ENCODE measurements around the gene TM9SF1.
"Not testable (repeated sequence)": the region's sequence is repeated elsewhere in the genome, so short reads cannot be mapped to it uniquely, and the experiment has no call there.

Gene TM9SF1

GRCh38 chr14:24204163-24205146 lies 9.2 kb upstream of the TM9SF1 start:
- no peak overlapping the region for H3K4me3 ChIP-seq (ENCODE audit: low read depth, low read length)
- DNase-seq (ENCODE audit: low read depth): no peak

GRCh38 chr14:24203249-24203886 lies 8.1 kb upstream of the TM9SF1 start:
- DNase-seq (ENCODE audit: low read depth); H3K4me3 ChIP-seq (ENCODE audit: low read depth, low read length): not testable (repeated sequence)

DNA sequence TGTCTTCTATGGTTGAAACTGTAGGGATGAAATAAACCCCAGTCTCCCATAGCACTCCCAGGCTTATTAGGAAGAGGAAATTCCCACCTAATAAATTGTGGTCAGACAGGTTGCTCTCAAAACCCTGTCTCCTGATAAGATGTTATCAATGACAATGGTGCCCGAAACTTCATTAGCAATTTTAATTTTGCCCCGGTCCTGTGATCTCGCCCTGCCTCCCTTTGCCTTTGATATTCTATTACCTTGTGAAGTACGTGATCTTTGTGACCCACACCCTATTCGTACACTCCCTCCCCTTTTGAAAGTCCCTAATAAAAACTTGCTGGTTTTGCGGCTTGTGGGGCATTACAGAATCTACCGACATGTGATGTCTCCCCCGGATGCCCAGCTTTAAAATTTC lies 7.3 kb upstream of the TM9SF1 start:
- H3K4me3 ChIP-seq (ENCODE audit: low read depth, low read length); DNase-seq (ENCODE audit: low read depth): not testable (repeated sequence)

- no peak overlapping the region for H3K4me3 ChIP-seq (ENCODE audit: low read depth, low read length)
- no peak for DNase-seq (ENCODE audit: low read depth)
Observed at GRCh38 chr14:24198814-24199524, 3.7 kb upstream of the TM9SF1 start.

GRCh38 chr14:24197056-24197450 lies 1.8 kb upstream of the TM9SF1 start:
- H3K4me3 ChIP-seq (ENCODE audit: low read depth, low read length): no peak overlapping the region

GRCh38 chr14:24196071-24197055 lies 1.1 kb upstream of the TM9SF1 start:
- H3K4me3 ChIP-seq (ENCODE audit: low read depth, low read length): peak overlapping the region; percentile 89
- no peak for DNase-seq (ENCODE audit: low read depth)

More at GRCh38 chr14:24197056-24197450, 1.8 kb upstream of the TM9SF1 start:
- no peak for DNase-seq (ENCODE audit: low read depth)

DNA sequence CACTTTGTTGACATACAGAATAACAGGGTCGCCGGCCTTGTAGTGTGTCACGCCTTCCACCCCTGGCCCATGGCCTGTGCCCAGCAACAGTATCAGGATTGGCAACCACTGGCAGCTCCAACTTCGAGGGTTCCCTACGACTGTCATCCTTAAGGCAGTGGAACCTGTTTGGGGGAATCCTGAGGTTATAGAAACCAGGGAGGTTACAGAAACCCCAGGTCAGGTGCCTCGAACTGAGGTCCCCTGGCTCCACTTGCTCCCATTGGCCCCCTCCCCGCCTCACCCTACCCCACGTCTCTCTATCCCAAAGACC lies 412 bp downstream of the TM9SF1 start:
- peak overlapping the region; percentile 89 for H3K4me3 ChIP-seq (ENCODE audit: low read depth, low read length)
- no peak for DNase-seq (ENCODE audit: low read depth)

DNA sequence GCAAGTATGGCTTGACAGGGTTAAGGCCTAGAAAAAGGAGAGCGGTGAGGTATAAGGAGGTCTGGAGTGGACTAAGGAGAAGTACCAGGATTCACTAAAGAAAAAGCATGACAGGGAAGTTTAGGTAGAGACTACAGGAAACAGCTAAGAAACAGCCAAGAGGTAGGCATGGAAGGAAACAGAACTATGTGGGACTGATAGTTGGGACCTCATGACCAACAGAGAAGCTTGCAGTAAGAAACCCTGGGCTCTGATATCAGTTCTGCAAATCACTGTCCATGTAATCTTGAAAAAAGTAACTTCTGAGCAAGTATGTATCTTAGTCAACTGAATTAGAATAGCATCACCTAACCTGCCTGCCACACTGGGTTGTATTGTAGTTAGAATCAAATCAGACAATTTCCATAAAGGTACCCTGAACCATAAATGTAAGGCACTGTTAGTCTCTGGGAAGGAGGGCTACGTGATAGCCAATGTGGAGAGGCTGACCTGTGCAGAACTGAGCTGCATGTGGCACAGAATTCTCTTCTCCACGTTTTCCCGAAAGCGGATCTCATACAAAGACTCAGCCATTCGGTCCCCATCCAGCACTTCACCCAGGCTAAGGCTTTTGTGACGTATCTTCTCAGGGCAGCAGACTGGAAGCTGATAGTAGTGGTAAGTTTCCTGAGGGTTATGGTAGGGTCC lies 912 bp downstream of the TM9SF1 start:
- peak overlapping the region; percentile 89 for H3K4me3 ChIP-seq (ENCODE audit: low read depth, low read length)

GRCh38 chr14:24192933-24193332 lies 2.3 kb downstream of the TM9SF1 start:
- no peak for DNase-seq (ENCODE audit: low read depth)
- no peak overlapping the region for H3K4me3 ChIP-seq (ENCODE audit: low read depth, low read length)

More for the DNA sequence above, 912 bp downstream of the TM9SF1 start:
- no peak for DNase-seq (ENCODE audit: low read depth)

- H3K4me3 ChIP-seq (ENCODE audit: low read depth, low read length): no peak overlapping the region
- no peak for DNase-seq (ENCODE audit: low read depth)
Observed at GRCh38 chr14:24190416-24190815, 4.8 kb downstream of the TM9SF1 start.

DNA sequence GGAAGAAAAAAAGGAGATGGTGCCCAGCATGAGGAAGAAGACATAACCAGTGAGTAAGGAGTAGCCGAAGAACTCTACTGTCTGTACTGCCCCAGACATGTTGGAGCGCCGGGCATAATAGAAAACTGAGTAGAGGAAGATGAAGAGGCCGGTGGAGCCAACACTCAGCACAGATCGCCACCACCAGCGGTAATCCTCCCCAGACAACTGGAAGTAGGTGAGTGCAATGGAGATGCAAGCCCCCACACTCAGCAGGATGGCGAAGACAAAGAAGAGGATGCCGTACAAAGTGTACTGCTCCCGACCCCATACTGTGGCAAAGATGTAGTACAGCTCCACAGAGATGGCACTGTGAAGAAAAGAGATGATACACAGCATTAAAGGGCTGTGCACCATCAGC lies 5.8 kb downstream of the TM9SF1 start:
- no peak overlapping the region for H3K4me3 ChIP-seq (ENCODE audit: low read depth, low read length)
- DNase-seq (ENCODE audit: low read depth): no peak

GRCh38 chr14:24189059-24189375 lies 6.2 kb downstream of the TM9SF1 start:
- no peak for DNase-seq (ENCODE audit: low read depth)
- peak overlapping the region; percentile 83 for H3K4me3 ChIP-seq (ENCODE audit: low read depth, low read length)

- peak within 1 kb of the TSS; percentile 83 for H3K4me3 ChIP-seq (ENCODE audit: low read depth, low read length)
Observed at GRCh38 chr14:24188251-24189058, 6.8 kb downstream of the TM9SF1 start, which contains the start of gene IPO4. TSS of gene IPO4 (minus strand) at chr14:24188816. CDS start at chr14:24188787, 29 bp downstream.

GRCh38 chr14:24187539-24187915 lies 7.7 kb downstream of the TM9SF1 start:
- peak overlapping the region; percentile 83 for H3K4me3 ChIP-seq (ENCODE audit: low read depth, low read length)
- DNase-seq (ENCODE audit: low read depth): no peak

More at GRCh38 chr14:24188251-24189058, 6.8 kb downstream of the TM9SF1 start, which contains the start of gene IPO4:
- peak; percentile 94 for DNase-seq (ENCODE audit: low read depth)

DNA sequence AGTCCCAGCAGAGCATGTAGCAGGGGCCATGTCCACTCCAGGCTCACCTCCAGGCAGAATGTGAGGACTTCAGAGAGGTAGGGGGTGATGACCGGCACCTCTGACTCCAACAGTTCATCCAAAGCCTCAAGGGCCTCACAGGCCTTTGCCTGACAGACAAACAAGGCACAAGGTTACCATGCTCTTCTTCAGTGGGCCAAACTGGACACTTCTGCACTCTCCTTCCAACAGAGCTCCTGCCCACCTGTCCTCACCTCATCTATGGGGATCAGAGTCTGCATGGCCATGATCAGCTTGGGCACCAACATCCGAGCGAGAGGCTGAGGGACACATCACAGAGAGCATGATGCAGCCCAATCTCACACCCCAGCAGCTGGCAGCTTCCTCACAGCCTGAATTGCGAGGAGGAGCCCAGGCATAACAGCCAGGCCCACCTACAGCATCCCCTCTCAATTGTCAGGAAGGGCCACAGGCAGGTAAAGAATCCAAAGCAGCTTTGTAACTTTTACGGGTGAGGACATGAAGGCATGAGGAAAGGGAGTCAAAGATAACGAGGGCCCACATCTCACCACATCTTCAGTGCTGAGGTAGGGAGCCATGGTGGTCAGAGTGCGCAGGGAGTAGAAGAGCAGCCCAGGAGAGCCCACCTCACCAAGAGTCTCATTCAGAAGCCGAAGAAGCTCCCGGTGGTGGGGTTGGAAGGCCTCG lies 8.3 kb downstream of the TM9SF1 start:
- no peak overlapping the region for H3K4me3 ChIP-seq (ENCODE audit: low read depth, low read length)

DNA sequence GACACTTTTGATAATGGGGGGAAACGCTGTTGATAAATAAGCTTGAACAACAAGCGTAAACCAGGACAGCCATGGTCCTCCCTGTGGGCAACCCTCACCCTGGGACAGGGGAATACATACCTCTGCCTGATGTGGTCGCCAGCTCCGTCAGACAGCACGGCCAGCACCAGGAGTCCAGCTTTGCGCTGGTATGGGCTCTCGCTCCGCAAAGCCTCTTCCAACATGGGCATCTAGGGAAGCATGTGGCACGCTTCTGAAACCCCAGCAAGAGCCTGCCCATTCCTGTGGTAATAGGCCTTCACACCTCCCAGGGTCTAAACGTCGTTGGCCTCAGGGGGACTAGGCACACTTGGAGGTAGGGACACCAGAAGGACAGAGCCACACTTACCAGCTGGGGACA lies 9.5 kb downstream of the TM9SF1 start:
- DNase-seq (ENCODE audit: low read depth): no peak

More for the DNA sequence above, 8.3 kb downstream of the TM9SF1 start:
- no peak for DNase-seq (ENCODE audit: low read depth)

DNA sequence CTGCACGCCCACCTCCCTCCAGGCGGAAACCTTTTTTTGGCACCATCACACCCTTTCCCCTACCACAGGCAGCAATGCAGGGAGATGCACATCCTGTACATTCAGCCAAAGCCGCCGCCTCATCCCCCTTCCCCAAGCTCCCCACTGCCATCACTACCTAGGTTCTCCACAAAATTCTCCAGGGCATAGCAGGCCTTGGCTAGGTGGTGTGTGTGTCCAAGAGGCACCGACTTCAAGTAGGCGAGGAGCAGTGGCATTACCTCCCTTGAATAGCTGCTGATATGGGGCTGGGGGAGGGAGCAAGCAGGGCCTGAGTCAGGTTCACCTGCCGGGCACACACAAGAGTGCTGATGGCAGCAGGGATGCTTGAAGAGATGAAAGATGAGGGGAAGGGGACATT lies 10.2 kb downstream of the TM9SF1 start:
- H3K4me3 ChIP-seq (ENCODE audit: low read depth, low read length): no peak overlapping the region

More for the DNA sequence above, 9.5 kb downstream of the TM9SF1 start:
- H3K4me3 ChIP-seq (ENCODE audit: low read depth, low read length): no peak overlapping the region

More for the DNA sequence above, 10.2 kb downstream of the TM9SF1 start:
- no peak for DNase-seq (ENCODE audit: low read depth)

Data from skeletal muscle cell (primary cell).